ENCODE results near the gene ITFG1. TPM values are rescaled to one million over a fixed set of nuclear protein-coding genes. Genes with fewer than 3 reads are reported as not detected.

The ITFG1 gene
- total and polyA plus RNA-seq, 9 of the 15 experiments (the other 6 are each of a cell fraction or from before 2014, with no cell fraction given) = 17.1 to 83.5 (median 35.8) TPM

DNA sequence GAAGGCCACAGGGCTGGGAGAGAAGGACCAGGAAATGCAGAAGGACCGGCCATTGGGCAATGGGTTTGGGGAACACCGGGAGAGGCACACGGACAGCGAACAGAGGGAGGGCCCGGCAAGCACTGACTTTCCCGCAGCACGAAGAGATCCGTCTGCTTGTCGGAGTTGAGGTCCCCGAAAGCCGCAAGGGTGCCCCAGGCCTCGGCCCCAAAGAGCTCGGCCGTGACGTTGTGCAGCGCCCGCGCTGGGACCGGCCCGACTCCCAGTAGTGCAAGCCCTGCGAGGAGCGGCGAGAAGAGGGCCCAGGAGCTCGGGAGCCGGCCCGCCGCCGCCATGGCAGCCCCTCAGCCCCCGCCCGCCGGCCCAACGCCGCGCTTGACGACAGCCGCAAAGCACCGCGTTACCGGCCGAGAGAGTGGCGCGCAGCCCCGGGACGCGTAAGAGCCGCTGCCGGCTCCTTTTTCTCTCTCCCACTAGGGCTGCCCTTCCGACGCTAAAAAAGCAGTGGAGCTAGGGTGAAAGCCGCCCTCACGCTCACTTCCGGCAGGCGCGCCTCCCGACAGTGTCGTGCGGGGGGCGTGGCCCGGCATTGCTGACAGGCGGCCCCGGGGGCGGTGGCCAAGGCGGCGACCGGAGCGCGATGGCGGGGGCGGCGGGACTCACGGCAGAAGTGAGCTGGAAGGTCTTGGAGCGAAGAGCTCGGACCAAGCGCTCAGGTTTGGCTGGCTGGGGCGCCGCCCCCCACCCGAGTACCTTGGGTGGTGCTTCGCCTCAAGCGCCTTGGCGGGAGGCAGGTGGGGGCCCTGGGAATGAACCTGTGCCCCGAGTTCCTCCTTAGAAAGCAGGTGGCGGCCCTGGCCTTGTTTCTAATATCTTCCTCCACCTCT, at the start of gene ITFG1, which contains the start of gene PHKB (continued):
- no peak for TF ChIP-seq MECOM (CRISPR knock-in tag; IDR thresholded peaks at IDR 0.05)
- TF ChIP-seq, protein P1, sequence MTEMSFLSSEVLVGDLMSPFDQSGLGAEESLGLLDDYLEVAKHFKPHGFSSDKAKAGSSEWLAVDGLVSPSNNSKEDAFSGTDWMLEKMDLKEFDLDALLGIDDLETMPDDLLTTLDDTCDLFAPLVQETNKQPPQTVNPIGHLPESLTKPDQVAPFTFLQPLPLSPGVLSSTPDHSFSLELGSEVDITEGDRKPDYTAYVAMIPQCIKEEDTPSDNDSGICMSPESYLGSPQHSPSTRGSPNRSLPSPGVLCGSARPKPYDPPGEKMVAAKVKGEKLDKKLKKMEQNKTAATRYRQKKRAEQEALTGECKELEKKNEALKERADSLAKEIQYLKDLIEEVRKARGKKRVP (CRISPR knock-in tag; IDR thresholded peaks at IDR 0.05) = no peak
- no peak; a peak in 1 of 4 replicates for TF ChIP-seq ZMIZ1 (IDR thresholded peaks at IDR 0.05; ENCODE audit: low read depth in 2 of 2, low read length in 2 of 2)
- peak; percentile 80; the same call in 1 of the 2 replicates for TF ChIP-seq MTA3 (IDR thresholded peaks at IDR 0.05; ENCODE audit: borderline replicate concordance)
- TF ChIP-seq ZNF668 (CRISPR knock-in tag; IDR thresholded peaks at IDR 0.05) = no peak
- TF ChIP-seq ZKSCAN8 (CRISPR knock-in tag; IDR thresholded peaks at IDR 0.05) = no peak
- TF ChIP-seq HIVEP1 (CRISPR knock-in tag; IDR thresholded peaks at IDR 0.05) = no peak
- no peak for TF ChIP-seq ZBTB2 (IDR thresholded peaks at IDR 0.05)
- TF ChIP-seq, protein P2, sequence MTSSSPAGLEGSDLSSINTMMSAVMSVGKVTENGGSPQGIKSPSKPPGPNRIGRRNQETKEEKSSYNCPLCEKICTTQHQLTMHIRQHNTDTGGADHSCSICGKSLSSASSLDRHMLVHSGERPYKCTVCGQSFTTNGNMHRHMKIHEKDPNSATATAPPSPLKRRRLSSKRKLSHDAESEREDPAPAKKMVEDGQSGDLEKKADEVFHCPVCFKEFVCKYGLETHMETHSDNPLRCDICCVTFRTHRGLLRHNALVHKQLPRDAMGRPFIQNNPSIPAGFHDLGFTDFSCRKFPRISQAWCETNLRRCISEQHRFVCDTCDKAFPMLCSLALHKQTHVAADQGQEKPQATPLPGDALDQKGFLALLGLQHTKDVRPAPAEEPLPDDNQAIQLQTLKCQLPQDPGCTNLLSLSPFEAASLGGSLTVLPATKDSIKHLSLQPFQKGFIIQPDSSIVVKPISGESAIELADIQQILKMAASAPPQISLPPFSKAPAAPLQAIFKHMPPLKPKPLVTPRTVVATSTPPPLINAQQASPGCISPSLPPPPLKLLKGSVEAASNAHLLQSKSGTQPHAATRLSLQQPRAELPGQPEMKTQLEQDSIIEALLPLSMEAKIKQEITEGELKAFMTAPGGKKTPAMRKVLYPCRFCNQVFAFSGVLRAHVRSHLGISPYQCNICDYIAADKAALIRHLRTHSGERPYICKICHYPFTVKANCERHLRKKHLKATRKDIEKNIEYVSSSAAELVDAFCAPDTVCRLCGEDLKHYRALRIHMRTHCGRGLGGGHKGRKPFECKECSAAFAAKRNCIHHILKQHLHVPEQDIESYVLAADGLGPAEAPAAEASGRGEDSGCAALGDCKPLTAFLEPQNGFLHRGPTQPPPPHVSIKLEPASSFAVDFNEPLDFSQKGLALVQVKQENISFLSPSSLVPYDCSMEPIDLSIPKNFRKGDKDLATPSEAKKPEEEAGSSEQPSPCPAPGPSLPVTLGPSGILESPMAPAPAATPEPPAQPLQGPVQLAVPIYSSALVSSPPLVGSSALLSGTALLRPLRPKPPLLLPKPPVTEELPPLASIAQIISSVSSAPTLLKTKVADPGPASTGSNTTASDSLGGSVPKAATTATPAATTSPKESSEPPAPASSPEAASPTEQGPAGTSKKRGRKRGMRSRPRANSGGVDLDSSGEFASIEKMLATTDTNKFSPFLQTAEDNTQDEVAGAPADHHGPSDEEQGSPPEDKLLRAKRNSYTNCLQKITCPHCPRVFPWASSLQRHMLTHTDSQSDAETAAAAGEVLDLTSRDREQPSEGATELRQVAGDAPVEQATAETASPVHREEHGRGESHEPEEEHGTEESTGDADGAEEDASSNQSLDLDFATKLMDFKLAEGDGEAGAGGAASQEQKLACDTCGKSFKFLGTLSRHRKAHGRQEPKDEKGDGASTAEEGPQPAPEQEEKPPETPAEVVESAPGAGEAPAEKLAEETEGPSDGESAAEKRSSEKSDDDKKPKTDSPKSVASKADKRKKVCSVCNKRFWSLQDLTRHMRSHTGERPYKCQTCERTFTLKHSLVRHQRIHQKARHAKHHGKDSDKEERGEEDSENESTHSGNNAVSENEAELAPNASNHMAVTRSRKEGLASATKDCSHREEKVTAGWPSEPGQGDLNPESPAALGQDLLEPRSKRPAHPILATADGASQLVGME (CRISPR knock-in tag; IDR thresholded peaks at IDR 0.05) = no peak
- TF ChIP-seq, protein P3, sequence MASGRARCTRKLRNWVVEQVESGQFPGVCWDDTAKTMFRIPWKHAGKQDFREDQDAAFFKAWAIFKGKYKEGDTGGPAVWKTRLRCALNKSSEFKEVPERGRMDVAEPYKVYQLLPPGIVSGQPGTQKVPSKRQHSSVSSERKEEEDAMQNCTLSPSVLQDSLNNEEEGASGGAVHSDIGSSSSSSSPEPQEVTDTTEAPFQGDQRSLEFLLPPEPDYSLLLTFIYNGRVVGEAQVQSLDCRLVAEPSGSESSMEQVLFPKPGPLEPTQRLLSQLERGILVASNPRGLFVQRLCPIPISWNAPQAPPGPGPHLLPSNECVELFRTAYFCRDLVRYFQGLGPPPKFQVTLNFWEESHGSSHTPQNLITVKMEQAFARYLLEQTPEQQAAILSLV (tag; IDR thresholded peaks at IDR 0.05) = no peak
- TF ChIP-seq, protein P4, sequence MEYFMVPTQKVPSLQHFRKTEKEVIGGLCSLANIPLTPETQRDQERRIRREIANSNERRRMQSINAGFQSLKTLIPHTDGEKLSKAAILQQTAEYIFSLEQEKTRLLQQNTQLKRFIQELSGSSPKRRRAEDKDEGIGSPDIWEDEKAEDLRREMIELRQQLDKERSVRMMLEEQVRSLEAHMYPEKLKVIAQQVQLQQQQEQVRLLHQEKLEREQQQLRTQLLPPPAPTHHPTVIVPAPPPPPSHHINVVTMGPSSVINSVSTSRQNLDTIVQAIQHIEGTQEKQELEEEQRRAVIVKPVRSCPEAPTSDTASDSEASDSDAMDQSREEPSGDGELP (CRISPR knock-in tag; IDR thresholded peaks at IDR 0.05; ENCODE audit: borderline replicate concordance) = peak; percentile 60; the same call in 1 of the 2 replicates
- no peak for TF ChIP-seq SNRNP70 (optimal IDR thresholded peaks at IDR 0.05; ENCODE audit: low read depth, low read length)
